ENCODE measurements around the gene CCDC78. TPM values are rescaled to one million over a fixed set of nuclear protein-coding genes. Genes with fewer than 3 reads are reported as not detected.

Gene CCDC78
- total and polyA plus RNA-seq, 2 of the 13 experiments (the other 11 are each of a cell fraction or from before 2014, with no cell fraction given): 0.53 to 1.5 TPM

DNA sequence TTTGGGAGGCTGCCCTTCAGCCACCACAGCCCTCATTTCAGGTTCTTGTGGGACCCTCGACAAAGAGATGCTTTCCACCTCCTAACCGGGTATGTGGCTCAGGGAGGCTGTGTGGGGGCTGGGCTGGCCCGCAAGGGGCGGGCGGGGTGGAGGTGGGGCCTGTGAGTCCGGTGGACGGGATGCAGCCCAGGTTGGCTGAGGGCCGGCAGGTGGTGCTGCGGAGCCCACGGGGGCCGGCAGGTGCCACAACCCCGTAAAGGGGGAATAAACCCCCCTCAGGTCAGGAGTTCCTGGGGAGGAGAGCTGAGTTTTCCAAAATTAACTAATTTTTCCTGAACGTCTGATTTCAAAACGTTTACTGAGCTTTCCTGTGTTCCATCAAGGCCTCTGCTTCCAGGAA lies 19.5 kb upstream of the CCDC78 start (continued):
- TF ChIP-seq, protein P1, sequence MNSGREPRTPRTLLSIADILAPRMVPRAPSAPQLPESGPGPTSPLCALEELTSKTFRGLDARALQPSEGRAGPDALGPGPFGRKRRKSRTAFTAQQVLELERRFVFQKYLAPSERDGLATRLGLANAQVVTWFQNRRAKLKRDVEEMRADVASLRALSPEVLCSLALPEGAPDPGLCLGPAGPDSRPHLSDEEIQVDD (CRISPR knock-in tag; IDR thresholded peaks at IDR 0.05; ENCODE audit: borderline replicate concordance): no peak
- TF ChIP-seq RARG (CRISPR knock-in tag; IDR thresholded peaks at IDR 0.05; ENCODE audit: low read depth): no peak
- TF ChIP-seq, protein P2, sequence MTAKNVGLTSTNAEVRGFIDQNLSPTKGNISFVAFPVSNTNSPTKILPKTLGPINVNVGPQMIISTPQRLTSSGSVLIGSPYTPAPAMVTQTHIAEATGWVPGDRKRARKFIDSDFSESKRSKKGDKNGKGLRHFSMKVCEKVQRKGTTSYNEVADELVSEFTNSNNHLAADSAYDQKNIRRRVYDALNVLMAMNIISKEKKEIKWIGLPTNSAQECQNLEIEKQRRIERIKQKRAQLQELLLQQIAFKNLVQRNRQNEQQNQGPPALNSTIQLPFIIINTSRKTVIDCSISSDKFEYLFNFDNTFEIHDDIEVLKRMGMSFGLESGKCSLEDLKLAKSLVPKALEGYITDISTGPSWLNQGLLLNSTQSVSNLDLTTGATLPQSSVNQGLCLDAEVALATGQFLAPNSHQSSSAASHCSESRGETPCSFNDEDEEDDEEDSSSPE (CRISPR knock-in tag; IDR thresholded peaks at IDR 0.05): no peak
- no peak for TF ChIP-seq NFYC (CRISPR knock-in tag; IDR thresholded peaks at IDR 0.05)
- TF ChIP-seq MAZ (IDR thresholded peaks at IDR 0.05; ENCODE audit: borderline replicate concordance, low read depth, low read length): no peak
- TF ChIP-seq MAZ (CRISPR knock-in tag; IDR thresholded peaks at IDR 0.05; ENCODE audit: low read depth): peak; percentile 37; the same call in 1 of the 2 replicates
- no peak for TF ChIP-seq SRF (IDR thresholded peaks at IDR 0.05; ENCODE audit: low read depth, low read length)
- no peak for TF ChIP-seq RCOR2 (CRISPR knock-in tag; IDR thresholded peaks at IDR 0.05)
- TF ChIP-seq ZNF12 (CRISPR knock-in tag; IDR thresholded peaks at IDR 0.05): no peak
- TF ChIP-seq, protein P3, sequence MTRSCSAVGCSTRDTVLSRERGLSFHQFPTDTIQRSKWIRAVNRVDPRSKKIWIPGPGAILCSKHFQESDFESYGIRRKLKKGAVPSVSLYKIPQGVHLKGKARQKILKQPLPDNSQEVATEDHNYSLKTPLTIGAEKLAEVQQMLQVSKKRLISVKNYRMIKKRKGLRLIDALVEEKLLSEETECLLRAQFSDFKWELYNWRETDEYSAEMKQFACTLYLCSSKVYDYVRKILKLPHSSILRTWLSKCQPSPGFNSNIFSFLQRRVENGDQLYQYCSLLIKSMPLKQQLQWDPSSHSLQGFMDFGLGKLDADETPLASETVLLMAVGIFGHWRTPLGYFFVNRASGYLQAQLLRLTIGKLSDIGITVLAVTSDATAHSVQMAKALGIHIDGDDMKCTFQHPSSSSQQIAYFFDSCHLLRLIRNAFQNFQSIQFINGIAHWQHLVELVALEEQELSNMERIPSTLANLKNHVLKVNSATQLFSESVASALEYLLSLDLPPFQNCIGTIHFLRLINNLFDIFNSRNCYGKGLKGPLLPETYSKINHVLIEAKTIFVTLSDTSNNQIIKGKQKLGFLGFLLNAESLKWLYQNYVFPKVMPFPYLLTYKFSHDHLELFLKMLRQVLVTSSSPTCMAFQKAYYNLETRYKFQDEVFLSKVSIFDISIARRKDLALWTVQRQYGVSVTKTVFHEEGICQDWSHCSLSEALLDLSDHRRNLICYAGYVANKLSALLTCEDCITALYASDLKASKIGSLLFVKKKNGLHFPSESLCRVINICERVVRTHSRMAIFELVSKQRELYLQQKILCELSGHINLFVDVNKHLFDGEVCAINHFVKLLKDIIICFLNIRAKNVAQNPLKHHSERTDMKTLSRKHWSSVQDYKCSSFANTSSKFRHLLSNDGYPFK (CRISPR knock-in tag; IDR thresholded peaks at IDR 0.05; ENCODE audit: borderline replicate concordance): no peak
- TF ChIP-seq TAF1 (CRISPR knock-in tag; IDR thresholded peaks at IDR 0.05): no peak
- no peak for TF ChIP-seq NFE2 (CRISPR knock-in tag; IDR thresholded peaks at IDR 0.05)
- no peak for TF ChIP-seq FOSL1 (CRISPR knock-in tag; IDR thresholded peaks at IDR 0.05; ENCODE audit: borderline replicate concordance)
- no peak for TF ChIP-seq ZNF264 (CRISPR knock-in tag; IDR thresholded peaks at IDR 0.05)
- TF ChIP-seq, protein P4, sequence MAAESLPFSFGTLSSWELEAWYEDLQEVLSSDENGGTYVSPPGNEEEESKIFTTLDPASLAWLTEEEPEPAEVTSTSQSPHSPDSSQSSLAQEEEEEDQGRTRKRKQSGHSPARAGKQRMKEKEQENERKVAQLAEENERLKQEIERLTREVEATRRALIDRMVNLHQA (CRISPR knock-in tag; IDR thresholded peaks at IDR 0.05): no peak
- no peak for TF ChIP-seq ARNT2 (CRISPR knock-in tag; IDR thresholded peaks at IDR 0.05; ENCODE audit: low read depth)
- TF ChIP-seq, protein P5, sequence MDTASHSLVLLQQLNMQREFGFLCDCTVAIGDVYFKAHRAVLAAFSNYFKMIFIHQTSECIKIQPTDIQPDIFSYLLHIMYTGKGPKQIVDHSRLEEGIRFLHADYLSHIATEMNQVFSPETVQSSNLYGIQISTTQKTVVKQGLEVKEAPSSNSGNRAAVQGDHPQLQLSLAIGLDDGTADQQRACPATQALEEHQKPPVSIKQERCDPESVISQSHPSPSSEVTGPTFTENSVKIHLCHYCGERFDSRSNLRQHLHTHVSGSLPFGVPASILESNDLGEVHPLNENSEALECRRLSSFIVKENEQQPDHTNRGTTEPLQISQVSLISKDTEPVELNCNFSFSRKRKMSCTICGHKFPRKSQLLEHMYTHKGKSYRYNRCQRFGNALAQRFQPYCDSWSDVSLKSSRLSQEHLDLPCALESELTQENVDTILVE (CRISPR knock-in tag; IDR thresholded peaks at IDR 0.05): no peak
- no peak for TF ChIP-seq FOXJ3 (CRISPR knock-in tag; IDR thresholded peaks at IDR 0.05; ENCODE audit: borderline replicate concordance)
- TF ChIP-seq, protein P6, sequence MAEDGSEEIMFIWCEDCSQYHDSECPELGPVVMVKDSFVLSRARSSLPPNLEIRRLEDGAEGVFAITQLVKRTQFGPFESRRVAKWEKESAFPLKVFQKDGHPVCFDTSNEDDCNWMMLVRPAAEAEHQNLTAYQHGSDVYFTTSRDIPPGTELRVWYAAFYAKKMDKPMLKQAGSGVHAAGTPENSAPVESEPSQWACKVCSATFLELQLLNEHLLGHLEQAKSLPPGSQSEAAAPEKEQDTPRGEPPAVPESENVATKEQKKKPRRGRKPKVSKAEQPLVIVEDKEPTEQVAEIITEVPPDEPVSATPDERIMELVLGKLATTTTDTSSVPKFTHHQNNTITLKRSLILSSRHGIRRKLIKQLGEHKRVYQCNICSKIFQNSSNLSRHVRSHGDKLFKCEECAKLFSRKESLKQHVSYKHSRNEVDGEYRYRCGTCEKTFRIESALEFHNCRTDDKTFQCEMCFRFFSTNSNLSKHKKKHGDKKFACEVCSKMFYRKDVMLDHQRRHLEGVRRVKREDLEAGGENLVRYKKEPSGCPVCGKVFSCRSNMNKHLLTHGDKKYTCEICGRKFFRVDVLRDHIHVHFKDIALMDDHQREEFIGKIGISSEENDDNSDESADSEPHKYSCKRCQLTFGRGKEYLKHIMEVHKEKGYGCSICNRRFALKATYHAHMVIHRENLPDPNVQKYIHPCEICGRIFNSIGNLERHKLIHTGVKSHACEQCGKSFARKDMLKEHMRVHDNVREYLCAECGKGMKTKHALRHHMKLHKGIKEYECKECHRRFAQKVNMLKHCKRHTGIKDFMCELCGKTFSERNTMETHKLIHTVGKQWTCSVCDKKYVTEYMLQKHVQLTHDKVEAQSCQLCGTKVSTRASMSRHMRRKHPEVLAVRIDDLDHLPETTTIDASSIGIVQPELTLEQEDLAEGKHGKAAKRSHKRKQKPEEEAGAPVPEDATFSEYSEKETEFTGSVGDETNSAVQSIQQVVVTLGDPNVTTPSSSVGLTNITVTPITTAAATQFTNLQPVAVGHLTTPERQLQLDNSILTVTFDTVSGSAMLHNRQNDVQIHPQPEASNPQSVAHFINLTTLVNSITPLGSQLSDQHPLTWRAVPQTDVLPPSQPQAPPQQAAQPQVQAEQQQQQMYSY (CRISPR knock-in tag; IDR thresholded peaks at IDR 0.05): peak; percentile 67
- TF ChIP-seq ZNF660 (CRISPR knock-in tag; IDR thresholded peaks at IDR 0.05; ENCODE audit: borderline replicate concordance, low read depth): no peak
- TF ChIP-seq EHMT2 (IDR thresholded peaks at IDR 0.05; ENCODE audit: borderline replicate concordance, low read depth, low read length): no peak
- TF ChIP-seq ZC3H13 (CRISPR knock-in tag; IDR thresholded peaks at IDR 0.05): no peak
